ENCODE data around the gene RGS3.

DNA sequence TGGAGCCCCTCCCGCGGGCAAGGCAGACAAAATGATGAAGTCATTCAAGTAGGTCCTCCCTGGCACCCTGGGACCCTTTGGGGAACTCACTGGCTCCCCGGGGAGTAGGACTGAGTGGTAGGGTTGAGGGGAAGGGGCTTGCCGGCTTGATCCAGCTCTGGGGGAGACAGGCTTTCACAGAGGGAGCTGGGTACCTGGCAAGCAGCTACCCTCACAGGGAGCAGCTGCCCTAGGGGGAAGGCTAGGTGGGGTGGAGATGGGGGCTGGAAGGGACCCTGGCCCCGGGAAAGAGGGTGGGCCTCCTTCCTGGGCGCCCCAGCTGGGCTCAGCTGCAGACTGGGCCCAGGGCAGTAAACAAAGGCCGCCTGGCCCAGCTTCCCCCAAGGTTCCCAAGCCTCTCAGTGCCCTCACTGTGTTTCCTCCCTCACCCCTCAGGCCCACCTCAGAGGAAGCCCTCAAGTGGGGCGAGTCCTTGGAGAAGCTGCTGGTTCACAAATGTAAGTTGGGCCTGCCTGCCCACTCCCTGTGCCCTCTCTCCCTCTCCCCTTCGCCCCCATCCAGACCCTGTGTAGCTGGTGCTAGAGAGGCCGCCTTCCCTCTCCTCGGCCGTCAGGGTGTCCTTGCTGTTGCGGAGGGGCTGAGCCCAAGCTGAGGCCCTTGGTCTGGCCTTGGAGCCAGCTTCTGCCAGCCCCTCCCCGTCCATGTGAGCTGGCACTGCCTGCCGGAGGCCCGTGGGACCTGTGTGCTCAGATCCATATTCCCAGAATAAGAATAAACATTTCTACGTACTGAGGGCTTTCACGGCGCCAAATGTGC lies 131.2 kb downstream of the RGS3 start:
- TF ChIP-seq, protein P1, sequence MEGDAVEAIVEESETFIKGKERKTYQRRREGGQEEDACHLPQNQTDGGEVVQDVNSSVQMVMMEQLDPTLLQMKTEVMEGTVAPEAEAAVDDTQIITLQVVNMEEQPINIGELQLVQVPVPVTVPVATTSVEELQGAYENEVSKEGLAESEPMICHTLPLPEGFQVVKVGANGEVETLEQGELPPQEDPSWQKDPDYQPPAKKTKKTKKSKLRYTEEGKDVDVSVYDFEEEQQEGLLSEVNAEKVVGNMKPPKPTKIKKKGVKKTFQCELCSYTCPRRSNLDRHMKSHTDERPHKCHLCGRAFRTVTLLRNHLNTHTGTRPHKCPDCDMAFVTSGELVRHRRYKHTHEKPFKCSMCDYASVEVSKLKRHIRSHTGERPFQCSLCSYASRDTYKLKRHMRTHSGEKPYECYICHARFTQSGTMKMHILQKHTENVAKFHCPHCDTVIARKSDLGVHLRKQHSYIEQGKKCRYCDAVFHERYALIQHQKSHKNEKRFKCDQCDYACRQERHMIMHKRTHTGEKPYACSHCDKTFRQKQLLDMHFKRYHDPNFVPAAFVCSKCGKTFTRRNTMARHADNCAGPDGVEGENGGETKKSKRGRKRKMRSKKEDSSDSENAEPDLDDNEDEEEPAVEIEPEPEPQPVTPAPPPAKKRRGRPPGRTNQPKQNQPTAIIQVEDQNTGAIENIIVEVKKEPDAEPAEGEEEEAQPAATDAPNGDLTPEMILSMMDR (conservative IDR thresholded peaks at IDR 0.05 in 1 of 2, IDR thresholded peaks at IDR 0.05 in 1 of 2; ENCODE audit: extremely low read depth in 1 of 2, insufficient read depth in 1 of 2, low read depth in 1 of 2, low read length in 2 of 2): no peak
- TF ChIP-seq EZH2 (IDR thresholded peaks at IDR 0.05; ENCODE audit: borderline replicate concordance, low read length): no peak
